Thoracic aorta endothelial cell (primary cell): ENCODE data around the gene ENG. TPM values are rescaled to one million over a fixed set of nuclear protein-coding genes. Genes with fewer than 3 reads are reported as not detected.

Experiments
- small RNA-seq: library from RNA; depleted of rRNA; stranded (forward); fragments of <200 nt; gene quantifications from one replicate; pipeline ENCODE3, GENCODE V24; 2012
- total RNA-seq: library from RNA; depleted of rRNA; stranded (reverse); fragments of >200 nt; gene quantifications from 2 replicates; pipeline ENCODE4 v1.2.3, GENCODE V29; 2012

The ENG gene
- total RNA-seq: 145 and 215 TPM in 2 replicates

GRCh38 chr9:127854184-127854806 lies at the start of gene ENG:
Gene ENG, minus strand, starts transcription at chr9:127854658. Its CDS starts 303 bp downstream, at chr9:127854355.

DNA sequence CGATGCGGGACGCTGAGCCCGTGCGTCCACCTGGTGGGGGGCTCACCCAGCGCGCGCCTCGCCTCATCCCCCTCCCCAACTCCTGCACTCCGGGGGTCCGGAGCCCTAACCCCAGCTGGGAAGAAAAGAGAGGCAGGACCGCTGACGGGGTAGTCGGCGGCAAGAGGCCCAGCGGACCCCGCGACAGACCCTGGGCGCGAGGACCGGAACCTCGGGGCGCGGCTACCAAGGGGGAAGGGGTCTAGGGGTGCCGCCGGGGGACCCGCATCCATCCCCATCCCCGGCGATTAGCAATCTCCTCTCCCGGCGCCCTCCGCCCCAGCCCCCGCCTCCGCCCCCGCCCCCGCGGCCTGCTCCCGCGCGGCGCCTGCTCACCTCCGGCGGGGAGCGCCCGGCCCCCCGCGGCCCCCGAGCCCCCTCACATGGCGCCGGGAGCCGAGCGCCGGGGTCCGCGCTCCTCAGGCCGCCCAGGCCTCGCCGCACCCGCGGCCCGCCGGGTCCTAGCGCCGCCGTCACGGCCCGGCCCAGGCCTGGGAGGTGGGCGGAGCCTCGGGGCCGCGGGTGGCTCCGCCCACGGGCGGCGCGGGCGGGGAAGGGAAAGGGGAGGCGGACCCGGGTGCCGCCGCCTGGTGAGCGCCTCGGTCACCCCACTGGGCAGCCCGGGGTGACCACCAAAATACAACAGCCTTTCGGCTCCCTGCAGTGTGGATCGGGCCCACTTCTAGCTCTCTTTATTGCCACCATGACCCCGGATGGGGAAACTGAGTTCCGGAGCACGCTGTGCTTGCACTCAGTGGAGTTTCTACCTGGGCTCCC lies 44.9 kb upstream of the ENG start, which contains the start of gene ST6GALNAC6:
ST6GALNAC6 (minus strand) TSS at position 476 of the 816 bp plus-strand sequence. CDS start 1,622 bp downstream, outside the sequence.

GRCh38 chr9:127877566-127877998 lies 23.1 kb upstream of the ENG start, which contains the start of gene AK1:
Gene AK1, minus strand, starts transcription at chr9:127877675. Its CDS starts 3,058 bp downstream, at chr9:127874617.

GRCh38 chr9:127802576-127803443 lies 51.6 kb downstream of the ENG start, which contains the start of gene FPGS:
Gene FPGS, plus strand, starts transcription at chr9:127802882. Its CDS starts 43 bp downstream, at chr9:127802925.

GRCh38 chr9:127785933-127786772 lies 68.3 kb downstream of the ENG start, which contains the start of gene CDK9:
Gene CDK9, plus strand, starts transcription at chr9:127786034. Its CDS starts 115 bp downstream, at chr9:127786149.

DNA sequence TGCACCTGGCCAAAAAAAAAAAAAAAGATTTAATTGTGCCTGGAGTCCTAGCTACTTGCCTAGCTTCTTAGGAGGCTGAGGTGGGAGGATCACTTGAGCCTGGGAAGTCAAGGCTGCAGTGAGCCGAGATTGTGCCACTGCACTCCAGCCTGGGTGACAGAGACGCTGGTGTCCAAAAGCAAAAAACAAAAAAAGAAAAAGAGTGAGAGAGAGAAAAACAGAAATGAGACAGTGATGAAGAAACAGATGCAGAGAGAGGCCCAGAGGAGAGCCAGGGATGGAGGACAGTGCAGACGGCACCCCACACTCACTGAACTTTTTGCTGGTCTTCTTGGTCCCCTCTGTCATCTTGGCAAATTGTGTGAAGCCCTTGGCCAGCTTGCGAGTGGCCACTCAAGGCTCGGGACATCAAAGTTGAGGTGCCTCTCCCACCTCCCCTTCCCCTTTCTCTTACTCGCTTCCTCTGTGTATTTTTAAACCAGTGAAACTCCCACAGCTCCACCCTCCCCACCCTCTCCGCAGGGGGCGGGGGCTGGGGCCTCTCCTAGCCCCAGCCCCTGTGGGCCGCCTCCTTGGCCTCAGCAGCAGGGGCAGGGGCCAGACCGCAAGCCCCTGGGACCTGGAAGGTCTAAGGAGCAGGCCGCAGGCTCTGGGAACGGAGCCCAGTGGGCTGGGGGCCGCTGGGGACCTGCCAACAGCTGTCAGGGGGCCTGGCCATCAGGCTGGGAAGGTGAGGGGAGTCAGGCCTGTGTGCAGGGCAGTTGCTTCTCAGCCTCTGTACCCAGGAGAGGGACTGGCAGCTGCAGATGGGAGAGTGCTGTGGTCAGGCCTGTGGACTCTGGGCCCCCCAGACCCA lies 76.0 kb downstream of the ENG start, which contains the start of gene SH2D3C:
SH2D3C (minus strand) TSS at position 387 of the 856 bp plus-strand sequence; CDS start at position 348, 39 bp downstream.

Small RNA genes lying within 50 kb of the gene (small RNA-seq; reads per million reads assigned to genes)
- 2.5 reads per million, percentile 58 among the genes with 10 or more reads in this experiment for gene MIR4672
- not detected for gene RF00019
- not detected for gene RNA5SP296

Other genes starting within 250 kb of the ENG start
- 29.8 and 42.1 TPM in 2 replicates for gene STXBP1, start 242.4 kb downstream of the ENG start, total RNA-seq
- gene CFAP157, start 147.7 kb downstream of the ENG start, total RNA-seq: under 0.01 and 0.14 TPM in 2 replicates
- gene PTRH1, start 139.0 kb downstream of the ENG start, total RNA-seq: 21.0 and 24.7 TPM in 2 replicates
- gene TTC16, start 138.6 kb downstream of the ENG start, total RNA-seq: not detected in 2 replicates
- gene TOR2A, start 119.4 kb downstream of the ENG start, total RNA-seq: 9.2 and 10.1 TPM in 2 replicates
- gene SH2D3C, start 76.0 kb downstream of the ENG start, total RNA-seq: 39.9 and 61.7 TPM in 2 replicates
- gene CDK9, start 68.6 kb downstream of the ENG start, total RNA-seq: 77.0 and 88.0 TPM in 2 replicates
- gene FPGS, start 51.8 kb downstream of the ENG start, total RNA-seq: 102 and 107 TPM in 2 replicates
- gene AK1, start 23.0 kb upstream of the ENG start, total RNA-seq: 60.4 and 80.7 TPM in 2 replicates
- gene ST6GALNAC6, start 44.9 kb upstream of the ENG start, total RNA-seq: 29.4 and 30.4 TPM in 2 replicates
- 51.1 and 66.1 TPM in 2 replicates for gene ST6GALNAC4, start 62.4 kb upstream of the ENG start, total RNA-seq
- 0.27 and 0.43 TPM in 2 replicates for gene PIP5KL1, start 76.1 kb upstream of the ENG start, total RNA-seq
- gene DPM2, start 83.2 kb upstream of the ENG start, total RNA-seq: 12.2 and 16.2 TPM in 2 replicates
- gene EEIG1, start 126.3 kb upstream of the ENG start, total RNA-seq: 6.4 and 8.2 TPM in 2 replicates
- 6.6 and 7.7 TPM in 2 replicates for gene NAIF1, start 212.7 kb upstream of the ENG start, total RNA-seq
- 13.2 and 14.0 TPM in 2 replicates for gene SLC25A25, start 213.6 kb upstream of the ENG start, total RNA-seq